H1 (cell line): ENCODE measurements around the gene PLXND1. TPM values are rescaled to one million over a fixed set of nuclear protein-coding genes. Genes with fewer than 3 reads are reported as not detected.

Source experiments
- polyA plus RNA-seq, 7 experiments: library from polyadenylated mRNA; depleted of rRNA in 3 of 7; stranded (reverse) in 5 of 7; unstranded in 2 of 7; fragments of >200 nt in 5 of 7; fragments of 200-250 nt in 2 of 7; gene quantifications; 1 replicate in 5 of 7; 2 replicates in 1 of 7; 4 replicates in 1 of 7; pipeline versions ENCODE4 v1.2.1 to v1.2.3, GENCODE V29; 2011 to 2013; ENCODE audit warnings: missing spikeins in 2 of 7, mixed read lengths in 2 of 7
- total RNA-seq: library from RNA; stranded (reverse); fragmentation: NEBNext Ultra II Directional; extraction: Animal tissue kit (Norgen Biotek cat#: 25700); gene quantifications from 2 replicates; pipeline ENCODE4 v1.2.1, GENCODE V29; 2021
- TF ChIP-seq, protein P1 (sequence below): fragments of 300-600 bp; sonication (generic); IDR thresholded peaks from 2 replicates; pipeline ENCODE4 v1.7.1; 2012; ENCODE audit warnings: low read length, moderate library complexity, mild to moderate bottlenecking, inconsistent platforms; ENCODE audit not compliant: insufficient replicate concordance

The PLXND1 gene
- total and polyA plus RNA-seq, 2 of the 8 experiments (the other 6 are each of a cell fraction or from before 2014, with no cell fraction given) = 17.7 to 66.4 TPM

DNA sequence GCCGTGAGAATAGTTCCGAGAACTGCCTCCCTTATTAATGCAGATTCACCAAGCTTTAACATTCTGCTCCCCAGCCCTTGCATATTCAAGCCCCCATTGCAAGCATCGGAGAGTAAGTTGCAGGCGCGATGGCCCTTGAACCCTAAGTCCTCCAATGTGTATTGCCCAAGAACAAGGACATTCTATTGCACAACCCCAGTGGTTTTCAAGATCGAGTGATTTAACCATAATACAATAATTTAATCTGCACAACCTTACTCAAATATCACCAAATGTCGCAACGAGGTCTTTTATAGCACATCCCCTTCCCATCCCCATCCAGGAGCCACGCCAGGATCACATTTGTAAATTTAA lies 21.7 kb upstream of the PLXND1 start (continued):
- TF ChIP-seq, protein P1, sequence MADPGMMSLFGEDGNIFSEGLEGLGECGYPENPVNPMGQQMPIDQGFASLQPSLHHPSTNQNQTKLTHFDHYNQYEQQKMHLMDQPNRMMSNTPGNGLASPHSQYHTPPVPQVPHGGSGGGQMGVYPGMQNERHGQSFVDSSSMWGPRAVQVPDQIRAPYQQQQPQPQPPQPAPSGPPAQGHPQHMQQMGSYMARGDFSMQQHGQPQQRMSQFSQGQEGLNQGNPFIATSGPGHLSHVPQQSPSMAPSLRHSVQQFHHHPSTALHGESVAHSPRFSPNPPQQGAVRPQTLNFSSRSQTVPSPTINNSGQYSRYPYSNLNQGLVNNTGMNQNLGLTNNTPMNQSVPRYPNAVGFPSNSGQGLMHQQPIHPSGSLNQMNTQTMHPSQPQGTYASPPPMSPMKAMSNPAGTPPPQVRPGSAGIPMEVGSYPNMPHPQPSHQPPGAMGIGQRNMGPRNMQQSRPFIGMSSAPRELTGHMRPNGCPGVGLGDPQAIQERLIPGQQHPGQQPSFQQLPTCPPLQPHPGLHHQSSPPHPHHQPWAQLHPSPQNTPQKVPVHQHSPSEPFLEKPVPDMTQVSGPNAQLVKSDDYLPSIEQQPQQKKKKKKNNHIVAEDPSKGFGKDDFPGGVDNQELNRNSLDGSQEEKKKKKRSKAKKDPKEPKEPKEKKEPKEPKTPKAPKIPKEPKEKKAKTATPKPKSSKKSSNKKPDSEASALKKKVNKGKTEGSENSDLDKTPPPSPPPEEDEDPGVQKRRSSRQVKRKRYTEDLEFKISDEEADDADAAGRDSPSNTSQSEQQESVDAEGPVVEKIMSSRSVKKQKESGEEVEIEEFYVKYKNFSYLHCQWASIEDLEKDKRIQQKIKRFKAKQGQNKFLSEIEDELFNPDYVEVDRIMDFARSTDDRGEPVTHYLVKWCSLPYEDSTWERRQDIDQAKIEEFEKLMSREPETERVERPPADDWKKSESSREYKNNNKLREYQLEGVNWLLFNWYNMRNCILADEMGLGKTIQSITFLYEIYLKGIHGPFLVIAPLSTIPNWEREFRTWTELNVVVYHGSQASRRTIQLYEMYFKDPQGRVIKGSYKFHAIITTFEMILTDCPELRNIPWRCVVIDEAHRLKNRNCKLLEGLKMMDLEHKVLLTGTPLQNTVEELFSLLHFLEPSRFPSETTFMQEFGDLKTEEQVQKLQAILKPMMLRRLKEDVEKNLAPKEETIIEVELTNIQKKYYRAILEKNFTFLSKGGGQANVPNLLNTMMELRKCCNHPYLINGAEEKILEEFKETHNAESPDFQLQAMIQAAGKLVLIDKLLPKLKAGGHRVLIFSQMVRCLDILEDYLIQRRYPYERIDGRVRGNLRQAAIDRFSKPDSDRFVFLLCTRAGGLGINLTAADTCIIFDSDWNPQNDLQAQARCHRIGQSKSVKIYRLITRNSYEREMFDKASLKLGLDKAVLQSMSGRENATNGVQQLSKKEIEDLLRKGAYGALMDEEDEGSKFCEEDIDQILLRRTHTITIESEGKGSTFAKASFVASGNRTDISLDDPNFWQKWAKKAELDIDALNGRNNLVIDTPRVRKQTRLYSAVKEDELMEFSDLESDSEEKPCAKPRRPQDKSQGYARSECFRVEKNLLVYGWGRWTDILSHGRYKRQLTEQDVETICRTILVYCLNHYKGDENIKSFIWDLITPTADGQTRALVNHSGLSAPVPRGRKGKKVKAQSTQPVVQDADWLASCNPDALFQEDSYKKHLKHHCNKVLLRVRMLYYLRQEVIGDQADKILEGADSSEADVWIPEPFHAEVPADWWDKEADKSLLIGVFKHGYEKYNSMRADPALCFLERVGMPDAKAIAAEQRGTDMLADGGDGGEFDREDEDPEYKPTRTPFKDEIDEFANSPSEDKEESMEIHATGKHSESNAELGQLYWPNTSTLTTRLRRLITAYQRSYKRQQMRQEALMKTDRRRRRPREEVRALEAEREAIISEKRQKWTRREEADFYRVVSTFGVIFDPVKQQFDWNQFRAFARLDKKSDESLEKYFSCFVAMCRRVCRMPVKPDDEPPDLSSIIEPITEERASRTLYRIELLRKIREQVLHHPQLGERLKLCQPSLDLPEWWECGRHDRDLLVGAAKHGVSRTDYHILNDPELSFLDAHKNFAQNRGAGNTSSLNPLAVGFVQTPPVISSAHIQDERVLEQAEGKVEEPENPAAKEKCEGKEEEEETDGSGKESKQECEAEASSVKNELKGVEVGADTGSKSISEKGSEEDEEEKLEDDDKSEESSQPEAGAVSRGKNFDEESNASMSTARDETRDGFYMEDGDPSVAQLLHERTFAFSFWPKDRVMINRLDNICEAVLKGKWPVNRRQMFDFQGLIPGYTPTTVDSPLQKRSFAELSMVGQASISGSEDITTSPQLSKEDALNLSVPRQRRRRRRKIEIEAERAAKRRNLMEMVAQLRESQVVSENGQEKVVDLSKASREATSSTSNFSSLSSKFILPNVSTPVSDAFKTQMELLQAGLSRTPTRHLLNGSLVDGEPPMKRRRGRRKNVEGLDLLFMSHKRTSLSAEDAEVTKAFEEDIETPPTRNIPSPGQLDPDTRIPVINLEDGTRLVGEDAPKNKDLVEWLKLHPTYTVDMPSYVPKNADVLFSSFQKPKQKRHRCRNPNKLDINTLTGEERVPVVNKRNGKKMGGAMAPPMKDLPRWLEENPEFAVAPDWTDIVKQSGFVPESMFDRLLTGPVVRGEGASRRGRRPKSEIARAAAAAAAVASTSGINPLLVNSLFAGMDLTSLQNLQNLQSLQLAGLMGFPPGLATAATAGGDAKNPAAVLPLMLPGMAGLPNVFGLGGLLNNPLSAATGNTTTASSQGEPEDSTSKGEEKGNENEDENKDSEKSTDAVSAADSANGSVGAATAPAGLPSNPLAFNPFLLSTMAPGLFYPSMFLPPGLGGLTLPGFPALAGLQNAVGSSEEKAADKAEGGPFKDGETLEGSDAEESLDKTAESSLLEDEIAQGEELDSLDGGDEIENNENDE = peak; percentile 27
- TF ChIP-seq, all 59 proteins: peak for 3
